Spleen (tissue), 7 donors: ENCODE results near the gene DTNB.

Experiments used
- POLR2A ChIP-seq, 3 donors: fragments of 450-650 bp; IDR thresholded peaks; one replicate each; pipeline ENCODE4 v1.5.1; 2017; ENCODE audit warnings: antibody characterized with exemption in 3 of 3, mild to moderate bottlenecking in 1 of 3
- POLR2AphosphoS5 ChIP-seq, 3 donors: sonication (generic); formaldehyde crosslinking; IDR thresholded peaks; one replicate each; pipeline ENCODE4 v1.5.1; 2017; ENCODE audit warnings: antibody characterized with exemption in 3 of 3
- TF ChIP-seq, protein P1 (sequence below), 11 experiments: fragments of 200-600 bp in 7 of 11; fragments of 450-650 bp in 4 of 11; sonication (generic) in 4 of 11; IDR thresholded peaks in 8 of 11; conservative IDR thresholded peaks in 3 of 11; 1 replicate in 7 of 11; 2 replicates in 4 of 11; pipeline versions ENCODE4 v1.4.0 to v1.8.0; 2016 to 2021; ENCODE audit warnings: antibody characterized with exemption in 11 of 11, inconsistent platforms in 4 of 11, mild to moderate bottlenecking in 1 of 11
- donor health status: DM: no; HTN: no; CAD: no; lungs with moderate emphysema.
- donor health status: DM: no; HTN: no; CAD: no.
- donor health status: DM: no; HTN: no; CAD: no.

DNA sequence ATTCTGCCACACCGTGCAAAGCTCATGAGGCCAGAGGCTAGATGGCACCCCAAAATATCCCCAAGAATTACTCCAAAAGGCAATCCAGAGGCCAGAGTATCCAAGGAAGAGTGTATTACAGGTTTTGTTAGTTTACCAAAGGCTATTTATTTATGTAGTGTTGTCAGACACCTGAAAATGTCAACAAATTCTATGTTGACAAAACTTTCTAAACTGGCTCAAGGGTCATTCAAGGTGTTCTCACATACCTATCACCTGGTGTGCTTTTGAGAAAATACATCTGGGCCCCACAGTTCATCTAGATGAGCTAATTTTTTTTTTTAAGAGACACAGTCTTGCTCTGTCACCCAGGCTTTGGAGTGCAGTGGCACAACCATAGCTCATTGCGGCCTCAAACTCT, 12.4 kb upstream of the DTNB start:
- no peak for TF ChIP-seq POLR2AphosphoS5 (IDR thresholded peaks at IDR 0.05)
- TF ChIP-seq, protein P1, sequence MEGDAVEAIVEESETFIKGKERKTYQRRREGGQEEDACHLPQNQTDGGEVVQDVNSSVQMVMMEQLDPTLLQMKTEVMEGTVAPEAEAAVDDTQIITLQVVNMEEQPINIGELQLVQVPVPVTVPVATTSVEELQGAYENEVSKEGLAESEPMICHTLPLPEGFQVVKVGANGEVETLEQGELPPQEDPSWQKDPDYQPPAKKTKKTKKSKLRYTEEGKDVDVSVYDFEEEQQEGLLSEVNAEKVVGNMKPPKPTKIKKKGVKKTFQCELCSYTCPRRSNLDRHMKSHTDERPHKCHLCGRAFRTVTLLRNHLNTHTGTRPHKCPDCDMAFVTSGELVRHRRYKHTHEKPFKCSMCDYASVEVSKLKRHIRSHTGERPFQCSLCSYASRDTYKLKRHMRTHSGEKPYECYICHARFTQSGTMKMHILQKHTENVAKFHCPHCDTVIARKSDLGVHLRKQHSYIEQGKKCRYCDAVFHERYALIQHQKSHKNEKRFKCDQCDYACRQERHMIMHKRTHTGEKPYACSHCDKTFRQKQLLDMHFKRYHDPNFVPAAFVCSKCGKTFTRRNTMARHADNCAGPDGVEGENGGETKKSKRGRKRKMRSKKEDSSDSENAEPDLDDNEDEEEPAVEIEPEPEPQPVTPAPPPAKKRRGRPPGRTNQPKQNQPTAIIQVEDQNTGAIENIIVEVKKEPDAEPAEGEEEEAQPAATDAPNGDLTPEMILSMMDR (IDR thresholded peaks at IDR 0.05 in 8 of 11, conservative IDR thresholded peaks at IDR 0.05 in 3 of 11), result no peak
- TF ChIP-seq POLR2A (IDR thresholded peaks at IDR 0.05), result no peak
